ENCODE results near the gene WDR87. TPM values are rescaled to one million over a fixed set of nuclear protein-coding genes. Genes with fewer than 3 reads are reported as not detected.

Gene WDR87
- total and polyA plus RNA-seq, 8 donors = 0.03 to 0.06 (median 0.04) TPM; not detected in 4

DNA sequence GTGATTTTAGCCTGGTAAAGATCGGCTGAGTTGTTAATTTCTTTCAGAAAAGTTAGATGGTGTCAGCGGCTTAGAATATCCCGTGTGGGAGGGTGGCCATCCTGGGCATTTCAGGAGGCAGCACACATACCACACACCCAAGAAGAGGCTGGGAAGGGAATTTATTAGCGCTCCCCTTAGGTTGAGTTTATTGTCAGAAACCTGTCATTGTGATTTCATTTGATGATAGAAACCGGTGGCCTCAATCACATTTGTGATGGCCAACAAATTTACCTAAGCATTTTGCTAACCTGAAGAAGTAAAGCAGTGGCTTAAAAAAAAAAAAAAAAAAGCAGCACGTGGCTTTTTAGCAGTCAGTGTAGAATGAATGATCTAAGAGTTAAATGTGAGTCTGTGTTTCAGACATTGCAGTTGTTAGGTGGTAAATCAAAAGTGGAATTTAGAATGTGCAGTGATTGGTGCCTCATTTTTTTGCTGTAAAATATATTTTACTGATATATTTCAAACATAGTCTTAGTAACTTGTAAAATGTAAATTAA lies 3.3 kb upstream of the WDR87 start:
- H3K4me3 ChIP-seq = no peak overlapping the region
- intact Hi-C loops (cut with DNase I) = loop anchor here in 1 of 2 donors (10.0 kb wide), 1 partner anchor 315 kb away; the partner anchor contains the start of gene DPF1
- no peak overlapping the region for H3K27ac ChIP-seq
- H3K9me3 ChIP-seq = no peaks in the 10 kb centered on the region
- no peaks in the 10 kb centered on the region for H3K27me3 ChIP-seq
- no peak for ATAC-seq
- TF ChIP-seq, protein P1, sequence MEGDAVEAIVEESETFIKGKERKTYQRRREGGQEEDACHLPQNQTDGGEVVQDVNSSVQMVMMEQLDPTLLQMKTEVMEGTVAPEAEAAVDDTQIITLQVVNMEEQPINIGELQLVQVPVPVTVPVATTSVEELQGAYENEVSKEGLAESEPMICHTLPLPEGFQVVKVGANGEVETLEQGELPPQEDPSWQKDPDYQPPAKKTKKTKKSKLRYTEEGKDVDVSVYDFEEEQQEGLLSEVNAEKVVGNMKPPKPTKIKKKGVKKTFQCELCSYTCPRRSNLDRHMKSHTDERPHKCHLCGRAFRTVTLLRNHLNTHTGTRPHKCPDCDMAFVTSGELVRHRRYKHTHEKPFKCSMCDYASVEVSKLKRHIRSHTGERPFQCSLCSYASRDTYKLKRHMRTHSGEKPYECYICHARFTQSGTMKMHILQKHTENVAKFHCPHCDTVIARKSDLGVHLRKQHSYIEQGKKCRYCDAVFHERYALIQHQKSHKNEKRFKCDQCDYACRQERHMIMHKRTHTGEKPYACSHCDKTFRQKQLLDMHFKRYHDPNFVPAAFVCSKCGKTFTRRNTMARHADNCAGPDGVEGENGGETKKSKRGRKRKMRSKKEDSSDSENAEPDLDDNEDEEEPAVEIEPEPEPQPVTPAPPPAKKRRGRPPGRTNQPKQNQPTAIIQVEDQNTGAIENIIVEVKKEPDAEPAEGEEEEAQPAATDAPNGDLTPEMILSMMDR (IDR thresholded peaks at IDR 0.05) = no peak
- H3K4me1 ChIP-seq = peaks cover 12 to 24% of the 10 kb centered on the region in 2 donors
- H3K36me3 ChIP-seq = no peaks in the 10 kb centered on the region
- no peak for DNase-seq

DNA sequence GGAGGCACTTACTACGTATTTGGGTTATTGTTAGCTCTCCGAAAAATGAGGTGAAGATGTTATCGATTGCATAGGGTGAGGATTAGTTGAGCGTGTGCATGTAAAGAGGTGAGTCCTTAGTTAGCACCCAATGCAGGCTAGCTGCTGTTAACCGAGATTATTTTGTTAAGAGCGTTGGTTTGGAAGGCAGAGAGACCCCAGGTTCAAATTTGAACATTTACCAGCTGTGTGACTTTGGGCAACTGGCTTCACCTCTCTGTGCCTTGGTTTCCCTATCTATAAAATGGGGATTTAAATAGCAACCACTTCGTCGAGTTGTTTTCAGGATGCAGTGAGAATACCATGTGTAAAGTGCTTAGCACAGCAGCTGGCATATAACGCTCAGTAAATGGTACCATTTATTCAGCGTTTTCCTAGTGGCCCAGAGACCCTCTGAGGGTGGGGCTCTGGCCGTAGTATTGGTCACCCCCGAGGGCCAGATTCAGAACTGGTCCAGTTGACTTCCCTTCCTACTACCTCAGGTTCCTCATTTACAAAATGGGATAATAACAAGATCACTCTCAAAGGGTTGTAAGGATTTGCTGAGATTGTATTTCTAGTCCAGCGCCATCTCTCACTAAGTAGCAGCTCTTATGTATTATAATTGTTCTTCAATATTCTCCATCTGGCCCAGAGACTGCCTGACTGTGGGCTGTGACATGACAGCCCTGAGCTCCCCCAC lies 1.5 kb upstream of the WDR87 start:
- Histone ChIP-seq H3K9me3 (no peaks in the 10 kb centered on the region), H3K27me3 (no peaks in the 10 kb centered on the region), H3K4me3 (peak overlapping the region; percentile 89 to 93), H3K4me1 (peaks cover 12 to 22% of the 10 kb centered on the region in 2 donors), H3K36me3 (no peaks in the 10 kb centered on the region), H3K27ac (peak overlapping the region in 1 of 2 donors; percentile 80)
- no peak for DNase-seq
- TF ChIP-seq, protein P1 (IDR thresholded peaks at IDR 0.05) = no peak
- no peak for ATAC-seq
- intact Hi-C loops (cut with DNase I) = loop anchor here in 1 of 2 donors (10.0 kb wide), 1 partner anchor 317 kb away; the partner anchor contains the start of gene DPF1

DNA sequence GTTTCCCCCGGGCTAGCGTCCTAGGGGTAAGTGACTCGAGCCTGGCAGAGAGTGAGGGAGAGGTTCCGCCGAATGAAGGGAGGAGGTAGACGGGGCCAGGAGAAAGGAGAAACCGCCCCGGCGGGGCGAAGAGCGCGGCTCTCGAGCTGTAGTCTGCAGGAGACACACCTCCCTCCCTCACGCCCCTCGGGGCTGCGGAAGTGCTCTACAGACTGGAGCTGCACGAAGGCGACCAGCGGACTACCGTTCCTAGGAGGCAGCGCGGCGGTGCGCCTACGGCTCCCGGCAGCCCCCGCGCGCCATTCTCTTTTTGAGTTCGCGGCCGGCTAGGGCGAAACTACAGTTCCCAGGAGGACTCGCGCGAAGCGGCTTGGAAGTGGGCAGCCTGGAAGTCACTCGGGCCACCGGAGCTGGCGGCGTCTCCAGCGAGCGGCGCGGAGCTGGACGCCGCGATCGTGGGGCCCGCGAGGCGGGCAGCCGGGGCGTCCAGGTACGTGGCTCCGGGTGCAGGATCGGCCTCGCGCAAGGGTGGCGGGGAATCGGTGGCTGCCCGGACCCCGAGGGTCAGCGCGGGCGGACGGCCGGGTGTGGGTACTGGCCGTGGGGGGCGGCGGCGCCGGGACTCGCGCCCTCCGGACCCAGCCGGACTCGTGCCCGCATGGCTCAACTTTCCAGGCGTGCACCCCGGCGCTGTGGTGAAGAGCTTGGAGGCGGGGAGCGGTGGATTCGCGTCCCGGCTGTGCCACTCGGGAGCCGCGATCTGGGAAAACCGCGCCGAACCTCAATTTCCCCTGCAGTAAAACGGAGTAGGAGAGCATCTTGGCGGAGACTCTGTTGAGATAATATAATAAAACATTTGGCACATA lies 708 bp upstream of the WDR87 start, which contains the start of gene SIPA1L3:
SIPA1L3 (plus strand) TSS at position 340 of the 866 bp plus-strand sequence. CDS start 174,358 bp downstream, outside the sequence.
- Histone ChIP-seq H3K9me3 (no peaks in the 10 kb centered on the region), H3K4me1 (peaks cover 12 to 22% of the 10 kb centered on the region in 2 donors), H3K4me3 (peak within 1 kb of the TSS; percentile 89 to 93), H3K27ac (peak within 1 kb of the TSS; percentile 60 to 80), H3K36me3 (no peaks in the 10 kb centered on the region), H3K27me3 (no peaks in the 10 kb centered on the region)
- TF ChIP-seq, protein P1 (IDR thresholded peaks at IDR 0.05) = peak in 1 of 2 donors; percentile 17
- intact Hi-C loops (cut with DNase I) = loop anchor here in 1 of 2 donors (10.0 kb wide), 1 partner anchor 318 kb away; the partner anchor contains the start of gene DPF1
- DNase-seq = peak; percentile 94 to 99 (median 96)
- ATAC-seq = peak; percentile 97

DNA sequence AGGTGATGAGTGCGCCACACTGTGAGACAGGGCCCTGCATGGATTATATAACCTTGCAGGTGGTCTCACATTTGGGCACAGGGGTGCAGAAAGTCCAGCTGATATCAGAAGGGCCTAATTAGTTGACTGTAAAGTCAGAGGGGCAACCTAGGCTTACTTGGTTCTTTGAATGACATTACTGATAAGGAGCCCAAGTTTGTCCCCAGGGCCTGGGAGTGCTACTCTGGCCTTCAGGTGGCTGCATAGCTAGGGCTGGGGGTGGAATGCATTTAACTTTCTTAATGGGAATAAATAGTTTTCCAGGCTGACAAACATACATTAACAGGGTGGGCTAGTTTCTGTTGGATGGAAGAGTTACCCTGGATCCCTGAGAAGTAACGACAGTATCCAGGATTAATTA lies 3.3 kb downstream of the WDR87 start:
- Histone ChIP-seq H3K36me3 (no peaks in the 10 kb centered on the region), H3K4me1 (peaks cover 6 to 9% of the 10 kb centered on the region in 2 donors), H3K4me3 (no peak overlapping the region), H3K27ac (no peak overlapping the region), H3K27me3 (no peaks in the 10 kb centered on the region), H3K9me3 (no peaks in the 10 kb centered on the region)
- DNase-seq = no peak
- no peak for ATAC-seq
- TF ChIP-seq, protein P1 (IDR thresholded peaks at IDR 0.05) = no peak
- intact Hi-C loops (cut with DNase I) = loop anchor here in 1 of 2 donors (10.0 kb wide), 1 partner anchor 322 kb away; the partner anchor contains the start of gene DPF1
